OCI-LY7 (cell line): ENCODE data around the gene DAP. TPM values are rescaled to one million over a fixed set of nuclear protein-coding genes. Genes with fewer than 3 reads are reported as not detected.
A peak's percentile ranks its signal among the peaks of the same experiment; 100 is the strongest.

Experiments used
- BruUV-seq: library from RNA; stranded (reverse); fragments of 400-500 nt; replicated peaks from 2 replicates; lab custom pipeline; 2021; lab: Mats Ljungman, UMichigan
- CTCF ChIA-PET: fragments of 300-600 bp; sonication (Branson Sonifier 250); formaldehyde crosslinking; loops from one replicate; lab custom pipeline; 2022; ENCODE audit warnings: antibody characterized with exemption; ENCODE audit not compliant: unreplicated experiment; lab: Charles Lee
- POLR2A ChIA-PET: fragments of 300-600 bp; sonication (Branson Sonifier 250); formaldehyde crosslinking; loops from one replicate; lab custom pipeline; 2022; ENCODE audit warnings: antibody characterized with exemption; lab: Charles Lee
- DNase-seq: peaks from one replicate; pipeline ENCODE4 v3.0.0-alpha.2; 2015; ENCODE audit warnings: low spot score
- H2AFZ ChIP-seq: fragments of 200-600 bp; sonication (generic), shearing (Covaris generic); 2 replicates; pipeline ENCODE4 v1.6.1; 2014; ENCODE audit warnings: mild to moderate bottlenecking, antibody characterized with exemption, low read length, moderate library complexity
- H3K27ac ChIP-seq: fragments of 200-600 bp; sonication (generic); 2 replicates; pipeline ENCODE4 v1.5.1; 2014; ENCODE audit warnings: mixed run types, low read depth, mild to moderate bottlenecking, moderate library complexity, low read length, inconsistent platforms; ENCODE audit not compliant: poor library complexity, severe bottlenecking
- H3K36me3 ChIP-seq: fragments of 200-600 bp; sonication (generic); 2 replicates; pipeline ENCODE4 v1.6.1; 2014; ENCODE audit warnings: mild to moderate bottlenecking, antibody characterized with exemption, low read length, moderate library complexity, mixed read lengths; ENCODE audit not compliant: insufficient read depth
- H3K4me1 ChIP-seq: fragments of 200-600 bp; sonication (generic); 2 replicates; pipeline ENCODE4 v1.5.1; 2014; ENCODE audit warnings: mild to moderate bottlenecking, low read length; ENCODE audit not compliant: insufficient read depth, poor library complexity, severe bottlenecking
- H3K4me2 ChIP-seq: fragments of 200-600 bp; sonication (generic); 2 replicates; pipeline ENCODE4 v1.6.1; 2014; ENCODE audit warnings: mild to moderate bottlenecking, low read length
- H3K4me3 ChIP-seq: fragments of 200-600 bp; sonication (generic); 2 replicates; pipeline ENCODE4 v1.5.1; 2014; ENCODE audit warnings: mild to moderate bottlenecking, low read depth, low read length; ENCODE audit not compliant: poor library complexity, severe bottlenecking
- H3K79me2 ChIP-seq: fragments of 200-600 bp; sonication (generic); 2 replicates; pipeline ENCODE4 v1.6.1; 2016; ENCODE audit warnings: low read depth, mild to moderate bottlenecking, low read length, moderate library complexity, mixed read lengths; ENCODE audit not compliant: insufficient read depth
- H3K9me2 ChIP-seq: fragments of 200-600 bp; sonication (generic); 2 replicates; pipeline ENCODE4 v1.6.1; 2016; ENCODE audit warnings: mild to moderate bottlenecking, low read length, mixed read lengths; ENCODE audit not compliant: insufficient read depth
- H3K9me3 ChIP-seq: fragments of 200-600 bp; sonication (generic); 2 replicates; pipeline ENCODE4 v1.6.1; 2014; ENCODE audit warnings: mild to moderate bottlenecking, mixed run types, low read length, mixed read lengths
- H4K20me1 ChIP-seq: fragments of 200-600 bp; sonication (generic); 2 replicates; pipeline ENCODE4 v1.6.1; 2014; ENCODE audit warnings: mild to moderate bottlenecking, antibody characterized with exemption, low read length, moderate library complexity, mixed read lengths; ENCODE audit not compliant: insufficient read depth
- EZH2phosphoT487 ChIP-seq: fragments of 200-600 bp; sonication (generic); IDR thresholded peaks from 2 replicates; pipeline ENCODE4 v1.6.1; 2018; ENCODE audit warnings: low read depth, borderline replicate concordance, mild to moderate bottlenecking, mixed run types, antibody characterized with exemption, low read length, moderate library complexity, mixed read lengths
- intact Hi-C: fragments of 100-400 bp; cut with micrococcal nuclease; formaldehyde crosslinking; loops from one replicate; pipeline ENCODE4 v1.10.0; 2022; ENCODE audit not compliant: unreplicated experiment
- total RNA-seq, 2 experiments: library from RNA; depleted of rRNA in 1 of 2; stranded (reverse); fragments of >200 nt in 1 of 2; shearing (Covaris generic) in 1 of 2; gene quantifications; 2 replicates each; pipeline ENCODE4 v1.2.3, GENCODE V29; 2014 to 2022
- TF ChIP-seq, protein P1 (sequence below): fragments of 200-600 bp; sonication (generic); conservative IDR thresholded peaks from 2 replicates; pipeline ENCODE4 v1.5.1; 2014; ENCODE audit warnings: mild to moderate bottlenecking, antibody characterized with exemption, low read length, moderate library complexity, mixed read lengths

Gene DAP
- total RNA-seq, 2 experiments from 2014 or later: 21.5 to 96.1 TPM

DNA sequence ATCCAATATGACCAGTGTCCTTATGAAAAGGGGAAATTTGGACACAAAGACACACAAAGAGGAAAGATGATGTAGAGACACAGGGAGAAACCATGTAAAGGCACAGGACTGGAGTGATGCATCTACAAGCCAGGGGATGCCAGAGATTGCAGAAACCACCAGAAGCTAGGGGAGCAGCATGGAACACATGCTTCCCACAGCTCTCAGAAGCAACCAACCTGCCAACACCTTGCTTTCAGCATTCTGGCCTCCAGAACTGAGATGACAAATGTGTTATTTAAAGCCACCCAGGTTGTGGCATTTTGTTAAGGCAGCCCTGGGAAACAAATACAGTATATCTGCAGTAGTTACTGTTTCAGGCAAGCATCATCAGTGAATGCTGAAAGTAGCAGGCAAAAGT is 23.2 kb downstream of the DAP start:
- ChIA-PET CTCF (no interaction called here), POLR2A (interaction anchor here (0.8 kb wide), 1 partner anchor 268 kb away, joined by 3 read pairs; no protein-coding TSS in a partner anchor)
- peaks cover 15% of the 10 kb centered on the region; the same call in 1 of the 2 replicates for H3K9me3 ChIP-seq
- no peaks in the 10 kb centered on the region for H4K20me1 ChIP-seq
- H3K9me2 ChIP-seq: no peaks in the 10 kb centered on the region
- DNase-seq: no peak
- no peak overlapping the region for H3K4me2 ChIP-seq
- H2AFZ ChIP-seq: no peak overlapping the region
- TF ChIP-seq, protein P1, sequence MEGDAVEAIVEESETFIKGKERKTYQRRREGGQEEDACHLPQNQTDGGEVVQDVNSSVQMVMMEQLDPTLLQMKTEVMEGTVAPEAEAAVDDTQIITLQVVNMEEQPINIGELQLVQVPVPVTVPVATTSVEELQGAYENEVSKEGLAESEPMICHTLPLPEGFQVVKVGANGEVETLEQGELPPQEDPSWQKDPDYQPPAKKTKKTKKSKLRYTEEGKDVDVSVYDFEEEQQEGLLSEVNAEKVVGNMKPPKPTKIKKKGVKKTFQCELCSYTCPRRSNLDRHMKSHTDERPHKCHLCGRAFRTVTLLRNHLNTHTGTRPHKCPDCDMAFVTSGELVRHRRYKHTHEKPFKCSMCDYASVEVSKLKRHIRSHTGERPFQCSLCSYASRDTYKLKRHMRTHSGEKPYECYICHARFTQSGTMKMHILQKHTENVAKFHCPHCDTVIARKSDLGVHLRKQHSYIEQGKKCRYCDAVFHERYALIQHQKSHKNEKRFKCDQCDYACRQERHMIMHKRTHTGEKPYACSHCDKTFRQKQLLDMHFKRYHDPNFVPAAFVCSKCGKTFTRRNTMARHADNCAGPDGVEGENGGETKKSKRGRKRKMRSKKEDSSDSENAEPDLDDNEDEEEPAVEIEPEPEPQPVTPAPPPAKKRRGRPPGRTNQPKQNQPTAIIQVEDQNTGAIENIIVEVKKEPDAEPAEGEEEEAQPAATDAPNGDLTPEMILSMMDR: no peak
- BruUV-seq: no TSS peak
- peaks cover 76% of the 10 kb centered on the region for H3K36me3 ChIP-seq
- intact Hi-C loops: loop anchor here (2.0 kb wide), 1 partner anchor 37 kb away; no protein-coding TSS in a partner anchor
- no peak overlapping the region for H3K4me3 ChIP-seq
- no peaks in the 10 kb centered on the region; the same call in 1 of the 2 replicates for H3K79me2 ChIP-seq
- H3K27ac ChIP-seq: no peak overlapping the region
- H3K4me1 ChIP-seq: peaks cover 18% of the 10 kb centered on the region

DNA sequence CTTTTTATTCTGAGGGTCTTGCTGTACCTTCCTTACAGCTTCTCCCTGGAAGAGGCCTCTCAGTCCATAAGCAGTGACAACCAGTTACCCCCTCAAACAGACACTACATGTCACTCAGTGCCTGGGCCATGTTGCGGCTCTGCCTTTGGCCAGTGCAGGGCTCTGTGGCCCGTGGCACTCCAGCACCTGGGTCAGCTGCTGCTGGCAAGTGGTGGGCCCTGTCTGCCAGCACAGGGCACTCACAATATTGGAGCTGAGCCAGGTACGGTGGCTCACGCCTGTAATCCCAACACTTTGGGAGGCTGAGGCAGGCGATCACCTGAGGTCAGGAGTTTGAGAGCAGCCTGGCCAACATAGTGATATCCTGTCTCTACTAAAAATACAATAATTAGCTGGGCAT is 24.2 kb downstream of the DAP start:
- no peak overlapping the region for H3K27ac ChIP-seq
- H4K20me1 ChIP-seq: no peaks in the 10 kb centered on the region
- H3K9me3 ChIP-seq: peaks cover 15% of the 10 kb centered on the region; the same call in 1 of the 2 replicates
- DNase-seq: no peak
- POLR2A ChIA-PET: interaction anchor here (0.8 kb wide), 1 partner anchor 267 kb away, joined by 3 read pairs; no protein-coding TSS in a partner anchor
- H3K4me3 ChIP-seq: no peak overlapping the region
- H3K4me1 ChIP-seq: peaks cover 18% of the 10 kb centered on the region
- TF ChIP-seq, protein P1: no peak
- TF ChIP-seq EZH2phosphoT487: no peak
- peaks cover 76% of the 10 kb centered on the region for H3K36me3 ChIP-seq
- no peaks in the 10 kb centered on the region; the same call in 1 of the 2 replicates for H3K79me2 ChIP-seq
- CTCF ChIA-PET: no interaction called here
- BruUV-seq: no TSS peak
- H3K4me2 ChIP-seq: peak overlapping the region; percentile 38; the same call in 1 of the 2 replicates
- intact Hi-C loops: loop anchor here (2.0 kb wide), 1 partner anchor 36 kb away; no protein-coding TSS in a partner anchor
- no peak overlapping the region for H2AFZ ChIP-seq
- no peaks in the 10 kb centered on the region for H3K9me2 ChIP-seq

DNA sequence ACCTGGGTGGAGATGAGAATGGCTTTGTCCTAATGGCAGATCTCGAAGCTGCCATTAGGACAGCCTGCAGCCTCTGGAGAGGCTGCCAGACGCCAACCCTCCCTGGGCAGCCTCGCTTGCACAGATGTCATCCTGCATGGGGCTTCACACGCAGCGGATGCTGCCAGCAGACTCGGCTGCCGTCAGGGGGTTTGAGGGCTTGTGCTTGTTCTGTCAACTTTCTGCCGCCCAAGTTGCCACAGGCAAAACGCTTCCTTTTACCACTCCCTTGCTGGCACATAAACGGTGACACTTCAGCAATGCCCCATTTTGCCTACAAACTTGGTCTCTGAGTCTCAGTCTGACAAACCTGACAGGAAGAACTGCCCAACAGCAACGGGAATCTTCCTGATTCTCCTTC is 24.7 kb downstream of the DAP start:
- no TSS peak for BruUV-seq
- peaks cover 18% of the 10 kb centered on the region for H3K4me1 ChIP-seq
- no peak for DNase-seq
- no peaks in the 10 kb centered on the region for H3K9me2 ChIP-seq
- peak overlapping the region; percentile 38 for H3K4me2 ChIP-seq
- peak overlapping the region; percentile 46 for H3K27ac ChIP-seq
- peaks cover 15% of the 10 kb centered on the region; the same call in 1 of the 2 replicates for H3K9me3 ChIP-seq
- TF ChIP-seq EZH2phosphoT487: no peak
- TF ChIP-seq, protein P1: no peak
- no peak overlapping the region for H3K4me3 ChIP-seq
- H3K79me2 ChIP-seq: no peaks in the 10 kb centered on the region; the same call in 1 of the 2 replicates
- ChIA-PET CTCF (no interaction called here), POLR2A (interaction anchor here (2.0 kb wide), 1 partner anchor 11 kb away, joined by 9 read pairs; no protein-coding TSS in a partner anchor)
- H4K20me1 ChIP-seq: no peaks in the 10 kb centered on the region
- H3K36me3 ChIP-seq: peaks cover 75% of the 10 kb centered on the region
- intact Hi-C loops: loop anchor here (2.0 kb wide), 1 partner anchor 36 kb away; no protein-coding TSS in a partner anchor
- H2AFZ ChIP-seq: no peak overlapping the region
